A549 (cell line): ENCODE data around the gene LAT. TPM values are rescaled to one million over a fixed set of nuclear protein-coding genes. Genes with fewer than 3 reads are reported as not detected.

Experiments used
- ATAC-seq, 2 experiments: fragments of 200-7000 bp in 1 of 2; fragments of >200 bp in 1 of 2; cut with Nextera tagmentation in 1 of 2; cut with Tn5 transposase in 1 of 2; 3 replicates each; pipeline versions ENCODE4 v1.8.0 to v1.9.1; 2018 to 2020; ENCODE audit warnings: mild to moderate bottlenecking in 1 of 2, moderate library complexity in 1 of 2
- CTCF ChIA-PET: fragments of 300-600 bp; sonication (Branson Sonifier 250); formaldehyde crosslinking; extraction: SDS; loops from one replicate; lab custom pipeline; 2021; ENCODE audit warnings: antibody characterized with exemption, inconsistent platforms; lab: Yijun Ruan, JAX
- POLR2A ChIA-PET: fragments of 350-600 bp; formaldehyde crosslinking; extraction: SDS; loops from one replicate; lab custom pipeline; 2021; ENCODE audit warnings: antibody characterized with exemption, inconsistent platforms; lab: Yijun Ruan, JAX
- DNase-seq, 2 experiments: peaks; one replicate each; pipeline versions ENCODE4 v3.0.0 to v3.0.0-alpha.2; 2011 to 2016; ENCODE audit warnings: low read depth in 1 of 2, low spot score in 1 of 2
- FAIRE-seq: peaks from 2 replicates; lab custom pipeline; 2011; peaks lifted over from hg19 to GRCh38; lab: Jason Lieb, UNC
- H3K27ac ChIP-seq, 2 experiments: fragments of >200 bp; sonication (Bioruptor Twin); formaldehyde crosslinking; 3 replicates each; pipeline ENCODE4 v1.5.1; 2016 to 2017
- H3K4me1 ChIP-seq: fragments of >200 bp; sonication (Bioruptor Twin); formaldehyde crosslinking; 3 replicates; pipeline ENCODE4 v1.6.1; 2016
- H3K4me2 ChIP-seq: fragments of >200 bp; sonication (Bioruptor Twin); formaldehyde crosslinking; 3 replicates; pipeline ENCODE4 v1.6.1; 2016
- H3K4me3 ChIP-seq: fragments of >200 bp; sonication (Bioruptor Twin); formaldehyde crosslinking; 3 replicates; pipeline ENCODE4 v1.5.1; 2016
- H3K9me3 ChIP-seq: fragments of >200 bp; sonication (Bioruptor Twin); formaldehyde crosslinking; 3 replicates; pipeline ENCODE4 v1.6.1; 2016
- ATOH8 ChIP-seq: fragments of 250-450 bp; sonication (Bioruptor Pico); IDR thresholded peaks from 2 replicates; pipeline ENCODE4 v1.5.0; 2020; ENCODE audit warnings: low read depth, mild to moderate bottlenecking, moderate library complexity
- CTCF ChIP-seq: fragments of >200 bp; sonication (Bioruptor Twin); formaldehyde crosslinking; IDR thresholded peaks from 3 replicates; pipeline ENCODE4 v1.5.1; 2016
- EHF ChIP-seq: fragments of 250-450 bp; sonication (Bioruptor Pico); IDR thresholded peaks from 2 replicates; pipeline ENCODE4 v1.5.0; 2020; ENCODE audit warnings: mild to moderate bottlenecking
- FOSL2 ChIP-seq, 2 experiments: fragments of 450-650 bp in 1 of 2; fragments of >200 bp in 1 of 2; sonication (Bioruptor Twin) in 1 of 2; formaldehyde crosslinking; IDR thresholded peaks; 2 replicates each; pipeline versions ENCODE4 v1.5.0 to v1.6.1; 2016 to 2020; ENCODE audit warnings: mild to moderate bottlenecking in 1 of 2, moderate library complexity in 1 of 2
- HDAC2 ChIP-seq: fragments of 200-600 bp; sonication (generic); IDR thresholded peaks from 2 replicates; pipeline ENCODE4 v1.6.1; 2016
- HMGXB4 ChIP-seq: fragments of 250-450 bp; sonication (Bioruptor Pico); IDR thresholded peaks from 2 replicates; pipeline ENCODE4 v1.5.0; 2021; ENCODE audit warnings: mild to moderate bottlenecking, moderate library complexity, borderline replicate concordance
- HOXB13 ChIP-seq: fragments of 250-450 bp; sonication (Bioruptor Pico); IDR thresholded peaks from 2 replicates; pipeline ENCODE4 v1.5.0; 2020; ENCODE audit warnings: low read depth, mild to moderate bottlenecking, moderate library complexity
- HOXB5 ChIP-seq: fragments of 250-450 bp; sonication (Bioruptor Pico); IDR thresholded peaks from 2 replicates; pipeline ENCODE4 v1.5.0; 2020; ENCODE audit warnings: mild to moderate bottlenecking, moderate library complexity
- JUNB ChIP-seq: fragments of >200 bp; sonication (Bioruptor Twin); formaldehyde crosslinking; IDR thresholded peaks from 2 replicates; pipeline ENCODE4 v1.6.1; 2016
- MAFK ChIP-seq: fragments of 450-650 bp; IDR thresholded peaks from 2 replicates; pipeline ENCODE4 v1.6.1; 2014; ENCODE audit not compliant: partially characterized antibody
- MAZ ChIP-seq: fragments of 150-350 bp; IDR thresholded peaks from 2 replicates; pipeline ENCODE4 v1.6.1; 2014; ENCODE audit warnings: antibody characterized with exemption, low read depth, low read length, borderline replicate concordance
- MYC ChIP-seq: IDR thresholded peaks from 2 replicates; pipeline ENCODE4 v1.6.1; 2012; ENCODE audit warnings: mild to moderate bottlenecking, inconsistent platforms, low read length, improper control_type of control experiment, borderline replicate concordance
- NFE2L2 ChIP-seq: fragments of 150-350 bp; conservative IDR thresholded peaks from 2 replicates; pipeline ENCODE4 v1.6.1; 2014; ENCODE audit warnings: low read length
- POLR2A ChIP-seq: IDR thresholded peaks from 2 replicates; pipeline ENCODE4 v1.6.1; 2012; ENCODE audit warnings: mild to moderate bottlenecking, low read length
- RCOR1 ChIP-seq: fragments of 150-350 bp; IDR thresholded peaks from 2 replicates; pipeline ENCODE4 v1.6.1; 2014; ENCODE audit warnings: antibody characterized with exemption, low read length, low read depth
- REST ChIP-seq: fragments of 200-600 bp; sonication (generic); IDR thresholded peaks from 2 replicates; pipeline ENCODE4 v1.6.1; 2016; ENCODE audit warnings: antibody characterized with exemption, mild to moderate bottlenecking, moderate library complexity
- TFCP2L1 ChIP-seq: fragments of 250-450 bp; sonication (Bioruptor Pico); IDR thresholded peaks from 2 replicates; pipeline ENCODE4 v1.5.0; 2021; ENCODE audit warnings: mild to moderate bottlenecking
- ZC3H11A ChIP-seq: fragments of 450-650 bp; IDR thresholded peaks from 2 replicates; pipeline ENCODE4 v1.6.1; 2014; ENCODE audit warnings: antibody characterized with exemption, mild to moderate bottlenecking
- ZNF302 ChIP-seq: fragments of 250-450 bp; sonication (Bioruptor Pico); IDR thresholded peaks from 2 replicates; pipeline ENCODE4 v1.9.0; 2021; ENCODE audit warnings: inconsistent platforms, mild to moderate bottlenecking, moderate library complexity
- WGBS: methylation state at CpG from one replicate; pipeline ENCODE4 v1.1.6; 2017; ENCODE audit errors: missing lambda C conversion rate; 5-methylcytosine and 5-hydroxymethylcytosine counted together
- polyA minus RNA-seq: library from RNA; depleted of rRNA, polyadenylated mRNA; stranded (reverse); fragments of >200 nt; gene quantifications from 2 replicates; pipeline ENCODE4 v1.2.3, GENCODE V29; 2011; rRNA and poly(A)+ RNA removed
- polyA plus RNA-seq, 4 experiments: library from polyadenylated mRNA; depleted of rRNA in 3 of 4; stranded (reverse); fragments of >200 nt; fragmentation: RNase III in 1 of 4; extraction: RNeasy Plus Mini Kit Qiagen cat#74134 plus additional on column Dnase treatment in 1 of 4; gene quantifications; 2 replicates in 3 of 4; 3 replicates in 1 of 4; pipeline ENCODE4 v1.2.3, GENCODE V29; 2011 to 2017

Gene LAT
- 0.85 and 0.98 TPM in 2 replicates for polyA plus RNA-seq (2011; rRNA removed)
- polyA plus RNA-seq (2012; cell fraction: cytosol; rRNA removed) = 1.5 and 2.2 TPM in 2 replicates
- polyA plus RNA-seq (2012; cell fraction: nucleus; rRNA removed) = 19.9 and 23.0 TPM in 2 replicates
- polyA plus RNA-seq (2017; fragmentation: RNase III; extraction: RNeasy Plus Mini Kit Qiagen cat#74134 plus additional on column Dnase treatment) = 2.2 to 3.4 TPM (median 3.3 TPM) in 3 replicates
- polyA minus RNA-seq = 0.34 and 1.6 TPM in 2 replicates

GRCh38 chr16:28984619-28985135, at the start of gene LAT:
Gene LAT, plus strand, starts transcription at chr16:28985052. Its CDS starts 366 bp downstream, at chr16:28985418.
- TF ChIP-seq FOSL2 (IDR thresholded peaks at IDR 0.05) = no peak
- peak; percentile 15; the same call in 1 of the 2 replicates for TF ChIP-seq FOSL2 (CRISPR knock-in tag; IDR thresholded peaks at IDR 0.05)
- TF ChIP-seq MAZ = no peak
- TF ChIP-seq HDAC2 = no peak
- TF ChIP-seq RCOR1 = no peak
- no CpG with 5 or more reads among the region's 24 CpGs for WGBS
- POLR2A ChIA-PET = interaction anchor here (0.6 to 2.2 kb wide), 2 partner anchors 11 to 37 kb away, joined by 4 to 5 read pairs; no protein-coding TSS in a partner anchor

GRCh38 chr16:28935346-28935745, 49.5 kb upstream of the LAT start:
- Histone ChIP-seq H3K4me1 (no peaks in the 10 kb centered on the region), H3K4me3 (no peak overlapping the region), H3K4me2 (no peak overlapping the region), H3K27ac (no peak overlapping the region), H3K9me3 (no peaks in the 10 kb centered on the region)
- ChIA-PET CTCF (interaction anchor here (1.2 to 13.3 kb wide), 3 partner anchors 9 to 121 kb away, joined by 3 to 92 read pairs (median 6); no protein-coding TSS in a partner anchor), POLR2A (no interaction called here)
- no peak for ATAC-seq
- 85% methylated on average over 4 of the region's 4 CpGs for WGBS
- FAIRE-seq = no peak
- no peak for DNase-seq
- no peak for TF ChIP-seq HMGXB4 (CRISPR knock-in tag)
- no peak for TF ChIP-seq MAZ
- no peak for TF ChIP-seq ZNF302 (CRISPR knock-in tag)
- no peak for TF ChIP-seq TFCP2L1 (CRISPR knock-in tag)
- TF ChIP-seq EHF = no peak
- no peak for TF ChIP-seq JUNB
- TF ChIP-seq HOXB5 (CRISPR knock-in tag) = no peak
- TF ChIP-seq POLR2A = no peak
- TF ChIP-seq REST = no peak
- TF ChIP-seq ZC3H11A = no peak
- TF ChIP-seq NFE2L2 = no peak
- no peak for TF ChIP-seq ATOH8 (CRISPR knock-in tag)
- TF ChIP-seq RCOR1 = no peak
- TF ChIP-seq CTCF = no peak
- no peak for TF ChIP-seq HOXB13 (CRISPR knock-in tag)
- no peak for TF ChIP-seq MAFK
- no peak for TF ChIP-seq MYC
- no peak for TF ChIP-seq FOSL2 (IDR thresholded peaks at IDR 0.05)
- TF ChIP-seq FOSL2 (CRISPR knock-in tag; IDR thresholded peaks at IDR 0.05) = no peak
- TF ChIP-seq, all 56 proteins: peak for 0

More at GRCh38 chr16:28984619-28985135, at the start of gene LAT:
- DNase-seq (peak in 1 of 2 experiments; percentile 25), FAIRE-seq (no peak), ATAC-seq (peak; percentile 55 to 70)
- H3K9me3 ChIP-seq = no peaks in the 10 kb centered on the region
- no peak within 1 kb of the TSS for H3K4me3 ChIP-seq
- peaks cover 15% of the 10 kb centered on the region; the same call in 2 of the 3 replicates for H3K4me1 ChIP-seq
- CTCF ChIA-PET = interaction anchor here (1.4 to 3.7 kb wide), 2 partner anchors 11 to 15 kb away, joined by 3 to 15 read pairs; no protein-coding TSS in a partner anchor
- H3K27ac ChIP-seq = peak within 1 kb of the TSS; percentile 38 to 78; a peak in 4 of 6 replicates
- peak within 1 kb of the TSS; percentile 36; the same call in 2 of the 3 replicates for H3K4me2 ChIP-seq
